Measurements from ENCODE around the gene SH2D1A. TPM values are rescaled to one million over a fixed set of nuclear protein-coding genes. Genes with fewer than 3 reads are reported as not detected.

The SH2D1A gene
- total RNA-seq, 1 experiment from 2014 or later = not detected

GRCh38 chrX:124347242-124347641 lies 879 bp downstream of the SH2D1A start:
- Histone ChIP-seq H3K23ac (ENCODE audit: insufficient read length, low read depth, low read length) (no peak overlapping the region), H3T11ph (ENCODE audit: low read length) (no peak overlapping the region), H2BK5ac (ENCODE audit: insufficient read length, low read length) (no peak overlapping the region), H3K4ac (ENCODE audit: low read depth, low read length) (no peak overlapping the region), H4K20me1 (ENCODE audit: control insufficient read depth, insufficient read depth, insufficient read length) (no peaks in the 10 kb centered on the region), H3K4me2 (ENCODE audit: insufficient read depth, insufficient read length, low read length) (no peak overlapping the region), H2BK12ac (ENCODE audit: insufficient read length, low read depth, low read length) (no peak overlapping the region), H3K9ac (ENCODE audit: extremely low read depth, insufficient read length, low read length) (no peak overlapping the region), H3K23me2 (ENCODE audit: insufficient read length, low read depth, low read length, poor library complexity, severe bottlenecking) (no peaks in the 10 kb centered on the region), H2AK5ac (ENCODE audit: insufficient read length, low read length) (no peak overlapping the region), H2BK120ac (ENCODE audit: low read depth, low read length, poor library complexity, severe bottlenecking) (no peak overlapping the region), H3K14ac (ENCODE audit: insufficient read depth, low read length) (no peak overlapping the region), H2AFZ (ENCODE audit: low read length) (no peak overlapping the region), H4K91ac (ENCODE audit: insufficient read length, low read depth, low read length) (no peak overlapping the region), H3K79me2 (ENCODE audit: insufficient read depth, low read length) (no peaks in the 10 kb centered on the region), H4K5ac (ENCODE audit: insufficient read length, low read depth, low read length) (no peak overlapping the region), H3K9me3 (ENCODE audit: control insufficient read depth, low read depth, low read length) (no peaks in the 10 kb centered on the region), H4K8ac (replicated peaks; ENCODE audit: insufficient read length, low read depth, low read length) (no peak overlapping the region), H3K4me1 (ENCODE audit: insufficient read depth, low read length) (no peaks in the 10 kb centered on the region), H3K56ac (ENCODE audit: insufficient read length, low read depth, low read length) (no peak overlapping the region), H3K18ac (ENCODE audit: insufficient read length, low read depth, low read length) (no peak overlapping the region), H3K27me3 (ENCODE audit: insufficient read depth, low read length) (no peaks in the 10 kb centered on the region), H3K79me1 (ENCODE audit: insufficient read depth, low read depth, low read length, poor library complexity, severe bottlenecking) (no peaks in the 10 kb centered on the region), H2BK15ac (ENCODE audit: low read depth, low read length) (no peak overlapping the region), H3K27ac (ENCODE audit: insufficient read length, low read depth, low read length) (no peak overlapping the region), H2BK20ac (ENCODE audit: low read depth, low read length, poor library complexity, severe bottlenecking) (no peak overlapping the region)
- Mint-ChIP-seq H3K9me3 (peaks cover 0 to 4% of the 10 kb centered on the region in 2 experiments; a peak in 1 of 5 replicates), H3K4me1 (peaks cover 18 to 21% of the 10 kb centered on the region in 2 experiments), H3K4me3 (no peak overlapping the region), H3K27ac (no peak overlapping the region), H3K27me3 (ENCODE audit: low read depth) (no peaks in the 10 kb centered on the region; the same call in 1 of the 2 replicates), H3K36me3 (ENCODE audit: insufficient read depth in 1 of 3, low read depth in 3 of 3) (no peaks in the 10 kb centered on the region)
- no peak for TF ChIP-seq CTCF (conservative IDR thresholded peaks at IDR 0.05)
- DNase-seq = no peak
- WGBS (ENCODE audit: extremely low coverage, insufficient read length, low lambda C conversion rate) = no CpG with 5 or more reads among the region's 5 CpGs

Measured in H9 (cell line).